Neural progenitor cell (in vitro differentiated cells): ENCODE results near the gene LAPTM4A. TPM values are rescaled to one million over a fixed set of nuclear protein-coding genes. Genes with fewer than 3 reads are reported as not detected.
"Not testable (repeated sequence)": the region's sequence is repeated elsewhere in the genome, so short reads cannot be mapped to it uniquely, and the experiment has no call there.

Experiments used
- DNase-seq: peaks from one replicate; pipeline ENCODE4 v3.0.0-alpha.2; 2016; ENCODE audit warnings: low spot score
- H2AFZ ChIP-seq: fragments of 200-600 bp; sonication (generic); replicated peaks from 2 replicates; pipeline ENCODE4 v1.6.1; 2016; ENCODE audit warnings: antibody characterized with exemption
- H3F3A ChIP-seq: fragments of 200-600 bp; sonication (generic); 2 replicates; pipeline ENCODE4 v1.6.1; 2016; ENCODE audit warnings: antibody characterized with exemption, low read depth
- H3K27ac ChIP-seq: fragments of 200-600 bp; sonication (generic); 2 replicates; pipeline ENCODE4 v1.5.1; 2016; ENCODE audit warnings: mild to moderate bottlenecking
- H3K27me3 ChIP-seq: fragments of 200-600 bp; sonication (generic); 2 replicates; pipeline ENCODE4 v1.6.1; 2016; ENCODE audit warnings: mild to moderate bottlenecking, moderate library complexity
- H3K36me3 ChIP-seq: fragments of 200-600 bp; sonication (generic); 2 replicates; pipeline ENCODE4 v1.5.1; 2016
- H3K4me1 ChIP-seq: fragments of 200-600 bp; sonication (generic); 2 replicates; pipeline ENCODE4 v1.6.1; 2016; ENCODE audit warnings: mixed run types
- H3K4me2 ChIP-seq: fragments of 200-600 bp; sonication (generic); 2 replicates; pipeline ENCODE4 v1.6.1; 2016
- H3K4me3 ChIP-seq: fragments of 200-600 bp; sonication (generic); 2 replicates; pipeline ENCODE4 v1.5.1; 2016
- H3K79me2 ChIP-seq: fragments of 200-600 bp; sonication (generic); 2 replicates; pipeline ENCODE4 v1.6.1; 2016; ENCODE audit warnings: low read depth
- H3K9ac ChIP-seq: fragments of 200-600 bp; sonication (generic); 2 replicates; pipeline ENCODE4 v1.6.1; 2016
- H3K9me3 ChIP-seq: fragments of 200-600 bp; sonication (generic); 2 replicates; pipeline ENCODE4 v1.5.1; 2016; ENCODE audit warnings: low read depth
- H4K20me1 ChIP-seq: fragments of 200-600 bp; sonication (generic); 2 replicates; pipeline ENCODE4 v1.6.1; 2016; ENCODE audit warnings: low read depth
- H3K27ac Mint-ChIP-seq: 3 replicates; pipeline ENCODE4 v1.8.0; 2021; ENCODE audit warnings: mixed read lengths
- H3K27me3 Mint-ChIP-seq: 2 replicates; pipeline ENCODE4 v1.8.0; 2022; ENCODE audit warnings: low read depth, mild to moderate bottlenecking, inconsistent platforms, moderate library complexity, mixed read lengths; ENCODE audit not compliant: insufficient read depth
- H3K36me3 Mint-ChIP-seq: 3 replicates; pipeline ENCODE4 v1.8.0; 2021; ENCODE audit warnings: mixed read lengths
- H3K4me1 Mint-ChIP-seq: 3 replicates; pipeline ENCODE4 v1.8.0; 2021; ENCODE audit warnings: mixed read lengths
- H3K4me3 Mint-ChIP-seq: 3 replicates; pipeline ENCODE4 v1.8.0; 2021; ENCODE audit warnings: mild to moderate bottlenecking, moderate library complexity, mixed read lengths
- H3K9me3 Mint-ChIP-seq: 3 replicates; pipeline ENCODE4 v1.8.0; 2020; ENCODE audit warnings: mixed read lengths
- EZH2 ChIP-seq: fragments of 200-600 bp; sonication (generic); IDR thresholded peaks from 2 replicates; pipeline ENCODE4 v1.6.1; 2017; ENCODE audit warnings: antibody characterized with exemption, mild to moderate bottlenecking, moderate library complexity
- EZH2phosphoT487 ChIP-seq: fragments of 200-600 bp; sonication (generic); IDR thresholded peaks from 2 replicates; pipeline ENCODE4 v1.6.1; 2017; ENCODE audit warnings: antibody characterized with exemption
- total RNA-seq: library from RNA; depleted of rRNA; stranded (reverse); fragments of >200 nt; gene quantifications from 2 replicates; pipeline ENCODE4 v1.2.3, GENCODE V29; 2015; ENCODE audit warnings: low replicate concordance
- TF ChIP-seq, protein P1 (sequence below): fragments of 200-600 bp; sonication (generic); IDR thresholded peaks from 2 replicates; pipeline ENCODE4 v1.5.1; 2017; ENCODE audit warnings: antibody characterized with exemption, mild to moderate bottlenecking

Gene LAPTM4A
- total RNA-seq, 1 donor from 2014 or later = 205 TPM

DNA sequence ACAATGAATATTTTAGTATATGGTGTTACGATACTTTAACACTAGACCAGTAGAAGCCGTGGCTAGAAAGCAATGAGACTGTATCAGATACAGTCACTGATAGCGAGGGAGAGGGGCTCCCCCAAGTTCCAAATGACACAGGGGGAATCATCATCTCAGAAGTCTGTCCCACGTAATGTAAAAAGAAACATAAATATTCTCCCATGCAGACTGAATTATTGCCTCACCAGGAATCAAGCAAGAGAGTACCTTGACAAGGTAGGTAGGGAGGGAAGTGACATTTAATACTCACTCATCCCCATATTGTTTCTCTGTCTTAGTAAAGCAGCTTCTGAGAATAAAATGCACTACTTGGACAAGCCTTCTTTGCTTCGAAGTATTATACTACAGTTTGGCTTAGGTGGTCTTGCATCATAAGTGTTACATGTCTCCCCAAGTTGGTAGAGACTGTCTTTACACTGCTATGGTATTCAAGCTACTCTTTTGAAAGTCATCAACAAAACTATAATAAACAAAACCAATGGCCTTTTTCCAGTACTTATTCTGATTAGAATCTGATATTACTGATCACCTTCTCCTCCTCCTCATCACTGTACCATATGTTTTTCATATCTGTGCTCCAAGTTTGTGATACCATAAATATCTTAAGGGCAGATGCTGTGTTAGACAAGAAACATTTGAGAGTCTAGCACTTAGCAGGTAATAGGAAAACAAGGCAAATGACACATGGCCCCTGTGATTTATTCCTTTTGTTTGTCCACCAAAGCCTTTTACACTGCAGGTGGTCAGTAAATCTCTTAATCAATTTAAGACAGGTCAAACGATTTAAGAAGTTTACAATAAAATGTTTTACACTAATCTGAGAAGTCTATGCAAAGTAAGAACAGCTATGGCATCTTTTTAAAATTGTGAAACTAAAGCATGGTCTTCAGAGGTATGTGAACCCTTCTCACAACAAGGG, 2.7 kb downstream of the LAPTM4A start:
- H3K4me2 ChIP-seq = peak overlapping the region; percentile 94
- TF ChIP-seq EZH2 (no peak), EZH2phosphoT487 (no peak)
- TF ChIP-seq, protein P1, sequence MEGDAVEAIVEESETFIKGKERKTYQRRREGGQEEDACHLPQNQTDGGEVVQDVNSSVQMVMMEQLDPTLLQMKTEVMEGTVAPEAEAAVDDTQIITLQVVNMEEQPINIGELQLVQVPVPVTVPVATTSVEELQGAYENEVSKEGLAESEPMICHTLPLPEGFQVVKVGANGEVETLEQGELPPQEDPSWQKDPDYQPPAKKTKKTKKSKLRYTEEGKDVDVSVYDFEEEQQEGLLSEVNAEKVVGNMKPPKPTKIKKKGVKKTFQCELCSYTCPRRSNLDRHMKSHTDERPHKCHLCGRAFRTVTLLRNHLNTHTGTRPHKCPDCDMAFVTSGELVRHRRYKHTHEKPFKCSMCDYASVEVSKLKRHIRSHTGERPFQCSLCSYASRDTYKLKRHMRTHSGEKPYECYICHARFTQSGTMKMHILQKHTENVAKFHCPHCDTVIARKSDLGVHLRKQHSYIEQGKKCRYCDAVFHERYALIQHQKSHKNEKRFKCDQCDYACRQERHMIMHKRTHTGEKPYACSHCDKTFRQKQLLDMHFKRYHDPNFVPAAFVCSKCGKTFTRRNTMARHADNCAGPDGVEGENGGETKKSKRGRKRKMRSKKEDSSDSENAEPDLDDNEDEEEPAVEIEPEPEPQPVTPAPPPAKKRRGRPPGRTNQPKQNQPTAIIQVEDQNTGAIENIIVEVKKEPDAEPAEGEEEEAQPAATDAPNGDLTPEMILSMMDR = no peak
- Mint-ChIP-seq H3K27ac (no peak overlapping the region), H3K4me1 (peaks cover 32% of the 10 kb centered on the region), H3K27me3 (no peaks in the 10 kb centered on the region), H3K9me3 (no peaks in the 10 kb centered on the region), H3K4me3 (peak overlapping the region; percentile 59), H3K36me3 (peaks cover 8% of the 10 kb centered on the region)
- peaks cover 36% of the 10 kb centered on the region for H3K4me1 ChIP-seq
- peaks cover 75% of the 10 kb centered on the region for H3K79me2 ChIP-seq
- H4K20me1 ChIP-seq = peaks cover 56% of the 10 kb centered on the region
- peaks cover 40% of the 10 kb centered on the region for H3F3A ChIP-seq
- H3K4me3 ChIP-seq = peak overlapping the region; percentile 92
- no peak overlapping the region for H2AFZ ChIP-seq
- H3K36me3 ChIP-seq = no peaks in the 10 kb centered on the region
- H3K27me3 ChIP-seq = no peaks in the 10 kb centered on the region
- peak overlapping the region; percentile 11 for H3K9ac ChIP-seq
- peak overlapping the region; percentile 85 for H3K27ac ChIP-seq
- H3K9me3 ChIP-seq = no peaks in the 10 kb centered on the region
- DNase-seq = peak; percentile 70

DNA sequence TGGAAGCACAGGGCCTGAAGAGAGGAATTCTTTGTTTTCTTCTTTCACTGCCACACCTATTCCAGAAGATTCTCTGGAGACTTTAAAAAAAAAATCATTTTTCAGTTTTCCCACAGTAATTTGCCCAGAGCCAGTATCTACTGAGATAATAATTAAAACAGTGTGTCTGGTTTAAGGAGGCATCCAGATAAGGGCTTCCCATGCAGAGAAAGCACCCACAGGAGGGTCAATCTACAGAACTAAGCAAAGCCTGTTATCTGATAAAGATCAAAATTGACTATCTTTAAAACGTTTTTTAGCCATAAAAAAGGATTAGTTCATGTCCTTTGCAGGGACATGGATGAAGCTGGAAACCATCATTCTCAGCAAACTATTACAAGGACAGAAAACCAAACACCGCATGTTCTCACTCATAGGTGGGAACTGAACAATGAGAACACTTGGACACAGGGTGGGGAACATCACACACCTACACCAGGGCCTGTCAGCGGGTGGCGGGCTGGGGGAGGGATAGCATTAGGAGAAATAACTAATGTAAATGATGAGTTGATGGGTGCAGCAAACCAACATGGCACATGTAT, 5.6 kb downstream of the LAPTM4A start:
- H3K9me3 ChIP-seq, H2AFZ ChIP-seq, H3K9ac ChIP-seq, H3K4me3 Mint-ChIP-seq, H3K4me3 ChIP-seq, DNase-seq, H3K27ac ChIP-seq, H3K9me3 Mint-ChIP-seq, H3K4me2 ChIP-seq, H3K27ac Mint-ChIP-seq, H3K36me3 Mint-ChIP-seq, H3K27me3 Mint-ChIP-seq, H3K27me3 ChIP-seq, H3K36me3 ChIP-seq: not testable (repeated sequence)
- peaks cover 86% of the 10 kb centered on the region for H4K20me1 ChIP-seq
- H3K79me2 ChIP-seq = peaks cover 98% of the 10 kb centered on the region
- H3F3A ChIP-seq = peaks cover 28% of the 10 kb centered on the region
- H3K4me1 Mint-ChIP-seq = peaks cover 37% of the 10 kb centered on the region
- H3K4me1 ChIP-seq = peaks cover 35% of the 10 kb centered on the region

DNA sequence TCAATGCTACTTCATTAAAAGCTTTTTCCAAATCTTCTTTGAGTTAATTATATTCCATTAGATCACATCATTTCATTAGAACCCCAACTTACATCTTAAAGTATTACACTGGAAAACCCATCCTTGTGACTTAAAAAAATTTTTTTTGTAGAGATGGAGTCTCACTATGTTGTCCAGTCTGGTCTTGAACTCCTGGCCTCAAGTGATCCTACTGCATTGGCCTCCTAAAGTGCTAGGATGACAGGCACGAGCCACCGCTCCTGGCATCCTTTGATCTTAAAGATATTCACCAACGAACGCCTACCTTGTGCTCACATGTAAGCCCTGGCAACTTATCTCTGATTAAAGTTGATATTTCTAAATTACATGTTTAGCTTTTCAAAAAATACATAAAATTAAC, 6.7 kb downstream of the LAPTM4A start:
- Mint-ChIP-seq H3K27ac (no peak overlapping the region), H3K36me3 (peaks cover 7% of the 10 kb centered on the region), H3K9me3 (no peaks in the 10 kb centered on the region), H3K4me3 (no peak overlapping the region), H3K27me3 (no peaks in the 10 kb centered on the region), H3K4me1 (peaks cover 35% of the 10 kb centered on the region)
- H3K9ac ChIP-seq = no peak overlapping the region
- H3K79me2 ChIP-seq = peaks cover 98% of the 10 kb centered on the region
- no peak for DNase-seq
- H2AFZ ChIP-seq = no peak overlapping the region
- no peak overlapping the region for H3K4me3 ChIP-seq
- peaks cover 18% of the 10 kb centered on the region for H3F3A ChIP-seq
- H3K27me3 ChIP-seq = no peaks in the 10 kb centered on the region
- TF ChIP-seq, protein P1 = no peak
- no peak for TF ChIP-seq EZH2
- no peak for TF ChIP-seq EZH2phosphoT487
- no peaks in the 10 kb centered on the region for H3K36me3 ChIP-seq
- H4K20me1 ChIP-seq = peaks cover 94% of the 10 kb centered on the region
- H3K27ac ChIP-seq = no peak overlapping the region
- H3K4me2 ChIP-seq = peak overlapping the region; percentile 23
- no peaks in the 10 kb centered on the region for H3K9me3 ChIP-seq
- peaks cover 35% of the 10 kb centered on the region for H3K4me1 ChIP-seq
